22Rv1 (cell line): ENCODE measurements around the gene SMG7.

Experiments
- CTCF ChIP-seq: fragments of 450-650 bp; IDR thresholded peaks from 2 replicates; pipeline ENCODE4 v1.5.1; 2017; ENCODE audit warnings: mild to moderate bottlenecking
- ZFX ChIP-seq: fragments of 450-650 bp; IDR thresholded peaks from 2 replicates; pipeline ENCODE4 v1.6.1; 2017; ENCODE audit warnings: antibody characterized with exemption, borderline replicate concordance

- TF ChIP-seq CTCF, result no peak
- TF ChIP-seq ZFX, result no peak
These were observed 80.6 kb downstream of the SMG7 start for GRCh38 chr1:183552891-183553290.
